ENCODE measurements around the gene TTLL11.
A peak's percentile ranks its signal among the peaks of the same experiment; 100 is the strongest.

The TTLL11 gene

GRCh38 chr9:122092611-122093506 is at the start of gene TTLL11:
TSS of gene TTLL11 (minus strand) at chr9:122093308. CDS start at chr9:122093148, 160 bp downstream.
- peak; percentile 87 for DNase-seq
- in situ Hi-C loops (cut with HindIII; ENCODE audit: low pct_ligation_motif_present, low pct_unique_long_range_greater_than_20kb, low sequenced_read_pairs) = no loop called here

DNA sequence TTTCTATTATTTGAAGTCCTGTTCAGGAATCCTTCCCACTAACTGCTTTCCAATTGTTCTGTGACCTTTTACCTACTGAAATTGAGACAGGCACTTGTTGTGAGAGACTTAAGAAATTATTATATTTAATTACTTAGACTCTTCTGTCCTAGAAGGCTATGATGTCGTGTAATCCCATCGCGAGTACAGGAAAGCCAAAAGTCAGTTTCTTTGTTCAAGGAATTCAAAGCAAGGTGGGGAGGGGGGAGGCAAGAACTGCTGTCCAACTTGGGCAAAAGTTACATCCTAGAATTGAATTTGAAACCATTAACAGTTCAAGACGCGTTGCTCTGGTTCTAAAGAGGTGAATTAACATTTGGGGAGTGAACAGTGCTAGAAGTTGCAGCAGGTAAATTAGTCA is 48.6 kb upstream of the TTLL11 start:
- in situ Hi-C loops (cut with HindIII; ENCODE audit: low pct_ligation_motif_present, low pct_unique_long_range_greater_than_20kb, low sequenced_read_pairs) = no loop called here
- DNase-seq = no peak

DNA sequence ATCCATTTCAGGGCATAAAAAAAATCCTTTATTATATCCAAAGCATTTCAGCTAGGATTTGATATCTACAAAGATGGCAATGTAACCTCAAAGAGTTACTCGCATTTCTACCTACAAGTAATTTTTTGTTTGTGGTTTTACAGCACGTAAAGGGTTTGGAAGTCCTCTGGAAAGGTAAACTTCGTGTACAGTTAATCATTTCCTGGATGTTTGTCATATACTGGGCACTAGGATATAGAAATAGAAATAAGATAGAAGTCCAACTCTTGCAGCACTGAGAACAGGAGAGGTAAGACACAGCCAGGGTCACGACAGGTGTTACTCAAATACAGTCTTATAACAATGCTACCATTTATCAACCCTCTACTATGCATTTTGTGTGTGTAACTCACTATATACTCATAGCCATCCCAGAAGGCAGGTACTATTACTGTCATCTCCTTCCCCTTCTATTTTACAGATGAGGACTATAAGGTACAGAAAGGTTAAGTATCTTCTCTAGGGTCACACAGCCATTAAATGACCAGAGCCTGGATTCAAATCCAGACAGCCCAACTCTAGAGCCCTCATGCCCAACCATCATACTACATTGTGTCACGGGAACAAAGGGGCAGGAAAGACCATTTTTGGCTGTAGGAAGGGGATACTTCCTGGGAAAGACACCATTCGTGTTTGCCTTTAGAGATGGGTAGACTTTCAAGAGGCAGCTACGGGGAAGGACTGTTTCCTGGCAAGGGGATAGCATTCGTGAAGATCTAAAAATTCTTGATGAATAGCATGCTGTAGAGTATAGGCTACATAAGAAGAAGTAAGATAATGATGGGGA is 47.5 kb upstream of the TTLL11 start:
- in situ Hi-C loops (cut with HindIII; ENCODE audit: low pct_ligation_motif_present, low pct_unique_long_range_greater_than_20kb, low sequenced_read_pairs) = no loop called here
- DNase-seq = no peak

DNA sequence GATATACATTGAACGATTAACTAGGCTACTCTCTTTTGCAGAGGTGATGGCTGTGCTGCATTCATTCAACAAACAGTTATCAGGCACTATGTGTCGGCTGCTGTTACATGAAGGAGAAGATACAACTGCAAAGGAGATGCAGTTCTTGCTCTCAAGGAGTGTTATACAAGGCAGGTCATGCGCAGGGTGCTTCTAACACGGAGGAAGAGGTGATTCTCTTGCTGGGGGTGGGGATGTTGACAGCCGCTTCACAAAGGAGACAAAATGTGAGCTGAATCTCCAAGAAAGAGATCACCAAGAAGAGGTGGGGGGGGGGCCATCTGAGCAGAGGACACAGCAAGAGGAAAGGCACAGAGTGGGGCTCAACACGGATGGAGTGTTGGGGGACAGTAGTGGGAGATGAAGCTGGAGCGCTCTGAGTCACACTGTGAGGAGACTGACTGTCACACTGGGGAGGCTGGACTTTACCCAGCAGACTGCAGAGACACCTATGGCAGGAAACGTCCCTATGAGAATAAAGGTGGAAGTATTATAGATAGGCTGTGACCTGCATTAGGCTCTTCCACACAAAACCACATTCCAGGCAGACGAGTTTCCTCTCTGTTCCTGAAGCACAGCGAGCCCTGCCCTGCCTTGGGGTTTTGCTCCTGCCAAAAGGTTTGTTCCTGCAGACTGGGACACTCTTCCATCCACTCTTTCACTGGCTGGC is 45.6 kb upstream of the TTLL11 start:
- in situ Hi-C loops (cut with HindIII; ENCODE audit: low pct_ligation_motif_present, low pct_unique_long_range_greater_than_20kb, low sequenced_read_pairs) = no loop called here
- DNase-seq = no peak

GRCh38 chr9:122135529-122135859 is 42.4 kb upstream of the TTLL11 start:
- no peak for DNase-seq
- in situ Hi-C loops (cut with HindIII; ENCODE audit: low pct_ligation_motif_present, low pct_unique_long_range_greater_than_20kb, low sequenced_read_pairs) = no loop called here

- in situ Hi-C loops (cut with HindIII; ENCODE audit: low pct_ligation_motif_present, low pct_unique_long_range_greater_than_20kb, low sequenced_read_pairs) = no loop called here
- DNase-seq = no peak
Observed at GRCh38 chr9:122134822-122135528, 41.9 kb upstream of the TTLL11 start.

DNA sequence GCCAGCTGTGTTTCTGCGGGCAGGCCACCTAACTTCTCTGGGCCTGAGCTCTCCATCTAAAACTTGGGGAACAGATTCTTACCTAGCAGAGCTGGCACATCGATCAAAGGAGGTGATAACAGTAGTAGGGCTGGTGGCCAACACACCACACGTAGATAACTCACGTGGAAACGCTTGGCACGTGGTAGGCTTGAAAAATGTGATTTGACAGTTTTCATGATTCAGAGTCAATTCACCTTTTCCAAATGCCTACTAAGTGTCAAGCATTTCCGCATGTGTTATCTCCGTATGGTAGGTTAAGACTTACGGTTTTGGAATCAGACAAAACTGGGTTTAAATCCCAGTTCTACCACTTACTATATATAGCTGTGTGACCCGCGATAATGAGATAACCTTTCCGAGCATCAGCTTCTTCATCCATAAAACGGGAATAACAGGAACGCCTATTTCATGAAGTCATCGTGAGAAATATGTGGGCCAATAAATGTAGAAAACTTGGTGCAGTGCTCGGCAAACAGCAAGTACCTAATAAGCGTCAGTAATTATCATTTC is 41.0 kb upstream of the TTLL11 start:
- in situ Hi-C loops (cut with HindIII; ENCODE audit: low pct_ligation_motif_present, low pct_unique_long_range_greater_than_20kb, low sequenced_read_pairs) = no loop called here
- no peak for DNase-seq

DNA sequence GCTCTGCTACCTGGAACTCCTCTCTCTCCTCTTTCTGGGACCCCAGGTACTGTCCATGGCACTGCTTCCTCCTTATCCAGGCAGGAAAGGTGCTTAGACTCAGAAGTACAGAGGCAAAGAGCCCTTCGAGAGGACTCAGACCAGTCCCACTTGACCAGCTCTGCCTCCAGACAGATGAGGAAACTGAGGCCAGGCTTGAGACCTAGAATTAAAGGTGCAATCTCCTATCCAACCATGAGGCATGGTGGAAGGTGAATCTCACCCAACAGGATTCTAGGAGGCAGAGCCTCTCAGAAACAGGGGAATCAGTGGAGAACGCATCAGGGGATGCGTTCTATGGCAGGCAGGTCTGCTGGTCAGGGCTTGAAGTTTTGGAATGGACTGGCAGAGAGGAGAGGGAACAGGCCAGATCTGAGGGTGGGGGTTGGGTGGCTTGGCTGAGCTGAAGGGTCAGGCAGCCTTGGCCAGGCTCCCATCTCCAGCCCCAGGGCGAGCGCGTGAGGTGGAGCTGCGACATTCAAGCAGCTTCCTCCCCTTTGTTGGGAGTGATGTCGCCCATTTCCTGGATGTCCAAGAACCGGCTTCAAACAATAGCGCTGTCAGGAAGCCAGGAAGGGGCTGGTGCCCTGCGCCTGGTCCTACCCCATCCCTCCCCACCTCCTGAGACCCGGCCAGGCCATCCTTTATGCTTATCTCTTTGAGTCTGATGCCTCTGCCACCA is 40.3 kb upstream of the TTLL11 start:
- no peak for DNase-seq
- in situ Hi-C loops (cut with HindIII; ENCODE audit: low pct_ligation_motif_present, low pct_unique_long_range_greater_than_20kb, low sequenced_read_pairs) = no loop called here

DNA sequence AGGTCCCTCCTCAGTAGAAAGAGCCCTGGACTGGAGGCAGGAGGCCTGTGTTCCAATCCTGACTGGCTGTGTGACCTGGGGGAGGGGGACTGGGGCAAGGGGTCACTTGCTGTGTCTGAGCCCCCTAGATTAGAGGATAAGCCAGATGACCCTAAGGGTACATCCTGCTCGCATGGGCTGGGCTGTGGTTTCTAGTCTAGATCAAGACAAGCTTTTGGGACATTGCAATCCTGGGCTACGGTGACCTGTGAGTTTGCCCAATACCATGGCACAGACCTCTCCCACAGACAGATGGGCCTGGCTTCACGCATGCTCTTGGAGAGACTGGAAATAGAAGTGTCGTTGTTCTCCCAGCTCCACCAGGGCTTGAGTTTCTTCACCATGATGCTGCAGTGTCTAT is 39.4 kb upstream of the TTLL11 start:
- in situ Hi-C loops (cut with HindIII; ENCODE audit: low pct_ligation_motif_present, low pct_unique_long_range_greater_than_20kb, low sequenced_read_pairs) = no loop called here

GRCh38 chr9:122131401-122132001 is 38.4 kb upstream of the TTLL11 start:
- DNase-seq = no peak
- in situ Hi-C loops (cut with HindIII; ENCODE audit: low pct_ligation_motif_present, low pct_unique_long_range_greater_than_20kb, low sequenced_read_pairs) = no loop called here

More for the DNA sequence above, 39.4 kb upstream of the TTLL11 start:
- no peak for DNase-seq

- DNase-seq = no peak
- in situ Hi-C loops (cut with HindIII; ENCODE audit: low pct_ligation_motif_present, low pct_unique_long_range_greater_than_20kb, low sequenced_read_pairs) = no loop called here
Observed at GRCh38 chr9:122130837-122131236, 37.7 kb upstream of the TTLL11 start.

DNA sequence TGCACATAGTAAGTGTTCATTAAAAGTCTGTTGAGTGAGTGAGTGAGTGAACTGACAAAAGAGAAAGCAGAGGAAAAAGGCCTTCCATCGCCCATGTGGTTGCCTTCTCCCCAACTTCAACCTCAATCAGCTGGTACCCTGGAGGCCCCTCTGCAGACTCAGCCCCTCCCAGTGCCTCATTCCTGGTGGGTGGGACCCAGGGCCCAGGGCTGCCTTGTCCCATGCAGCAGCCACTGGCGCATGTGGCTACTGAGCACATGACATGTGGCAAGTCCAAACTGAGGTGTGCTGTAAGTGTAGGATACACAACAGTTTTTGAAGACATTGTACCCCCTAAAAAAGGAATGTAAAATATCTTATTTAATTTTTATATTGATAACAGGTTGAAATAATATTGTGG is 36.9 kb upstream of the TTLL11 start:
- DNase-seq = no peak
- in situ Hi-C loops (cut with HindIII; ENCODE audit: low pct_ligation_motif_present, low pct_unique_long_range_greater_than_20kb, low sequenced_read_pairs) = no loop called here

GRCh38 chr9:122128969-122129343 is 35.8 kb upstream of the TTLL11 start:
- no peak for DNase-seq
- in situ Hi-C loops (cut with HindIII; ENCODE audit: low pct_ligation_motif_present, low pct_unique_long_range_greater_than_20kb, low sequenced_read_pairs) = no loop called here

- in situ Hi-C loops (cut with HindIII; ENCODE audit: low pct_ligation_motif_present, low pct_unique_long_range_greater_than_20kb, low sequenced_read_pairs) = no loop called here
- DNase-seq = no peak
Observed at GRCh38 chr9:122128007-122128968, 35.2 kb upstream of the TTLL11 start.

- no peak for DNase-seq
- in situ Hi-C loops (cut with HindIII; ENCODE audit: low pct_ligation_motif_present, low pct_unique_long_range_greater_than_20kb, low sequenced_read_pairs) = no loop called here
Observed at GRCh38 chr9:122127396-122127798, 34.3 kb upstream of the TTLL11 start.
